Osteocyte (in vitro differentiated cells): ENCODE results near the gene CEP85L. TPM values are rescaled to one million over a fixed set of nuclear protein-coding genes. Genes with fewer than 3 reads are reported as not detected.

Source experiments
- DNase-seq: peaks from one replicate; pipeline ENCODE4 v3.0.0; 2021; ENCODE audit warnings: mixed read lengths; ENCODE audit not compliant: unreplicated experiment; ENCODE audit errors: extremely low spot score
- H3K27ac Mint-ChIP-seq: one replicate; pipeline ENCODE4 v1.8.0; 2021; ENCODE audit warnings: mild to moderate bottlenecking, mixed read lengths; ENCODE audit not compliant: unreplicated experiment
- H3K27me3 Mint-ChIP-seq: one replicate; pipeline ENCODE4 v1.8.0; 2021; ENCODE audit warnings: mixed read lengths; ENCODE audit not compliant: unreplicated experiment
- H3K36me3 Mint-ChIP-seq: one replicate; pipeline ENCODE4 v1.8.0; 2021; ENCODE audit warnings: mixed read lengths; ENCODE audit not compliant: unreplicated experiment
- H3K4me1 Mint-ChIP-seq: one replicate; pipeline ENCODE4 v1.8.0; 2021; ENCODE audit warnings: mixed read lengths; ENCODE audit not compliant: unreplicated experiment
- H3K4me3 Mint-ChIP-seq: one replicate; pipeline ENCODE4 v1.8.0; 2021; ENCODE audit warnings: mild to moderate bottlenecking, moderate library complexity, mixed read lengths; ENCODE audit not compliant: unreplicated experiment
- H3K9me3 Mint-ChIP-seq: one replicate; pipeline ENCODE4 v1.8.0; 2021; ENCODE audit warnings: mixed read lengths; ENCODE audit not compliant: unreplicated experiment
- CTCF ChIP-seq: fragments of 200-600 bp; sonication (generic); IDR thresholded peaks from 2 replicates; pipeline ENCODE4 v1.5.0; 2021; ENCODE audit warnings: antibody characterized with exemption, mild to moderate bottlenecking, moderate library complexity
- total RNA-seq: library from RNA; stranded (reverse); gene quantifications from 2 replicates; pipeline ENCODE4 v1.2.1, GENCODE V29; 2021

The CEP85L gene
- total RNA-seq, 1 donor from 2014 or later = 10.4 TPM

- H3K36me3 Mint-ChIP-seq = no peaks in the 10 kb centered on the region
- H3K27ac Mint-ChIP-seq = no peak overlapping the region
- no peak overlapping the region for H3K4me3 Mint-ChIP-seq
- no peaks in the 10 kb centered on the region for H3K9me3 Mint-ChIP-seq
- no peak for TF ChIP-seq CTCF
- peaks cover 5% of the 10 kb centered on the region for H3K4me1 Mint-ChIP-seq
- DNase-seq = no peak
- peaks cover 4% of the 10 kb centered on the region for H3K27me3 Mint-ChIP-seq
Observed at GRCh38 chr6:118685823-118686449, 34.5 kb upstream of the CEP85L start.

- Mint-ChIP-seq H3K36me3 (no peaks in the 10 kb centered on the region), H3K27me3 (peaks cover 4% of the 10 kb centered on the region)
Observed at GRCh38 chr6:118683881-118684872, 32.8 kb upstream of the CEP85L start.

GRCh38 chr6:118680452-118681095 lies 29.2 kb upstream of the CEP85L start:
- peaks cover 6% of the 10 kb centered on the region for H3K27me3 Mint-ChIP-seq
- no peak overlapping the region for H3K4me3 Mint-ChIP-seq
- no peak for DNase-seq
- H3K4me1 Mint-ChIP-seq = peaks cover 1% of the 10 kb centered on the region
- H3K27ac Mint-ChIP-seq = no peak overlapping the region
- H3K36me3 Mint-ChIP-seq = no peaks in the 10 kb centered on the region
- TF ChIP-seq CTCF = no peak
- H3K9me3 Mint-ChIP-seq = no peaks in the 10 kb centered on the region

More at GRCh38 chr6:118683881-118684872, 32.8 kb upstream of the CEP85L start:
- no peak for TF ChIP-seq CTCF
- Mint-ChIP-seq H3K4me3 (no peak overlapping the region), H3K27ac (no peak overlapping the region), H3K4me1 (peaks cover 5% of the 10 kb centered on the region), H3K9me3 (no peaks in the 10 kb centered on the region)
- DNase-seq = no peak

GRCh38 chr6:118679327-118679901 lies 28.0 kb upstream of the CEP85L start:
- Mint-ChIP-seq H3K4me3 (no peak overlapping the region), H3K27ac (no peak overlapping the region), H3K9me3 (no peaks in the 10 kb centered on the region), H3K36me3 (no peaks in the 10 kb centered on the region), H3K4me1 (no peaks in the 10 kb centered on the region), H3K27me3 (peaks cover 5% of the 10 kb centered on the region)
- DNase-seq = no peak
- TF ChIP-seq CTCF = no peak
